Immature natural killer cell (primary cell): ENCODE data around the gene SF1. TPM values are rescaled to one million over a fixed set of nuclear protein-coding genes. Genes with fewer than 3 reads are reported as not detected.

Source experiments
- DNase-seq, 3 donors: peaks; one replicate each; pipeline ENCODE4 v3.0.0; 2022; ENCODE audit warnings: mixed read lengths in 1 of 3
- H3K27ac Mint-ChIP-seq, 6 donors: one replicate each; pipeline ENCODE4 v1.8.0; 2020; ENCODE audit warnings: mixed read lengths in 6 of 6, mild to moderate bottlenecking in 5 of 6, inconsistent platforms in 4 of 6, moderate library complexity in 3 of 6
- H3K27me3 Mint-ChIP-seq, 3 donors: one replicate each; pipeline ENCODE4 v1.8.0; 2020 to 2021; ENCODE audit warnings: low read depth in 3 of 3, mild to moderate bottlenecking in 3 of 3, mixed read lengths in 3 of 3, moderate library complexity in 3 of 3, inconsistent platforms in 1 of 3
- H3K36me3 Mint-ChIP-seq, 3 donors: one replicate each; pipeline ENCODE4 v1.8.0; 2020; ENCODE audit warnings: mixed read lengths in 3 of 3, inconsistent platforms in 2 of 3, mild to moderate bottlenecking in 2 of 3
- H3K4me1 Mint-ChIP-seq, 2 donors: one replicate each; pipeline ENCODE4 v1.8.0; 2020; ENCODE audit warnings: inconsistent platforms in 2 of 2, mild to moderate bottlenecking in 2 of 2, mixed read lengths in 2 of 2, moderate library complexity in 1 of 2
- H3K4me3 Mint-ChIP-seq, 5 donors: one replicate each; pipeline ENCODE4 v1.8.0; 2020; ENCODE audit warnings: mild to moderate bottlenecking in 5 of 5, mixed read lengths in 5 of 5, inconsistent platforms in 3 of 5, moderate library complexity in 3 of 5
- H3K9me3 Mint-ChIP-seq, 6 donors: one replicate each; pipeline ENCODE4 v1.8.0; 2020; ENCODE audit warnings: mild to moderate bottlenecking in 6 of 6, mixed read lengths in 6 of 6, inconsistent platforms in 4 of 6, moderate library complexity in 3 of 6
- polyA plus RNA-seq, 3 donors: library from polyadenylated mRNA; unstranded; fragments of 300-500 nt; fragmentation: Illumina TruSeq; gene quantifications; one replicate each; pipeline ENCODE4 v1.2.3, GENCODE V29; 2021

Gene SF1
- polyA plus RNA-seq, 3 donors from 2014 or later, result 51.1 to 142 (median 56.3) TPM

DNA sequence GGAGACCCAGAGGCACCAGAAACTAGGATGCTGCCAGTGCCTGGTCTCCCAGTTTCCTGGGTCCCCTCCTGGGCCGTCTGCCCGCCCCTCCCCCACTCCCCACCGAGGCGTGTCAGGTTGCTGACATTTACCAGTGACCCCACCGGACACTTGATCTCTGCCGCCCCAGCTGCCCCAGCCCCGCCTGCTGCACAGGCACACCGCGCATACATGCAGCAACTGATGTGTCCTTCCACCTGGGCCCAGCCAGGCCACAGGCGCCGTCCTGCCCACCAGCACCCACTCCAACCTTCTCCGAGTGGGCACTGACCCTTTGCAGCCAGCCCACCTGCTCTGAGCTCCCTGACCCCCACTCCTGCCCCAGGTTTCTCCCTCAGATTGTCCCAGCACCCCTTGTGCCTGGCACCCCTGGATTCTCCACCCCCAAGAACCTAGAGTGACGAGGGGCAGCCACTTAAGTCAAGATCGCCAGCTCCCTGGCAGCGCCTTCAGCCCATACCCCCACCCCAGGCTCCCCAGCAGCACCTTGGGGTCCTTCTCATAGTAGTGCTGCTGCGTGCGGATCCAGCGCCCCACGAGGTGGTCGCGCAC lies 19.1 kb downstream of the SF1 start:
- Mint-ChIP-seq H3K9me3 (no peaks in the 10 kb centered on the region), H3K36me3 (peaks cover 3 to 7% (median 7%) of the 10 kb centered on the region in 3 donors), H3K27ac (peak overlapping the region; percentile 56 to 94 (median 90)), H3K4me1 (peaks cover 65 to 67% of the 10 kb centered on the region in 2 donors), H3K27me3 (peaks cover 9 to 22% (median 16%) of the 10 kb centered on the region in 3 donors), H3K4me3 (peak overlapping the region in 3 of 5 donors; percentile 21 to 84 (median 82))
- DNase-seq, result no peak

DNA sequence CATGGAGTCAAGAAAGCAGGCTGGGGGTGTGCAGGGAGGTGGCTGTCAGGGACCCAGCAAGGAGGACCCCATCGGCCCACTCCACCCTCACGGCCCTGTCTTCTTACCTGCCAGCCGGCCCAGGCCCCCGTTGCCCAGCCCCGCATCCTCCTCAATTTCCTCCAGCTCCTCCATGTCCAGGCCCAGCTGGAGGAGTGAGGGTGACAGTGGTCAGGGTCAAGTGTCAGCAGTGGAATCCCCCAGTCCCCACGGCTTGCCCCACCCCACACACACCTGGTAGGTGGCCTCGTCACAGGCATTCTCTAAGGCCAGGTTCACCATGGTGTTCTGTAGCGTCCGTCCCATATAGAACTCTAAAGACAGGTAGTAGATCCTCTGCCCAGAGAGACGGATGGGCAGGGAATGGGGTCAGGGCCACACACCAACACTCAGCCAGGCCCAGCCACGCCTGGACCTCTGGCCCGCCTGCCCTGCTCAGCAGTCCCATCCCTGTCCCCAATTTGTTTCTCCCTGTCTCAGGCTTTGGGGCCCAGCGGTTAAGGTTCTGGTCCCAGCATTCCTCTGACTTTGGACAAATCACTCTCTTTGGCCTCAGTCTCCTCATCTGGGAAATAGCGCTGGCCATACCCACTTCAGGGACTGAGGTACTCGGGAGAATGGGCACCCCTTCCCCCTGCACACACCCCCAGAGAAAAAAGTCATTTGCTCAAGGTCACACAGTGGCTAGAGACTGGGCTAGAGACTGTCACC lies 19.8 kb downstream of the SF1 start:
- Mint-ChIP-seq H3K27me3 (peaks cover 9 to 19% (median 15%) of the 10 kb centered on the region in 3 donors), H3K9me3 (no peaks in the 10 kb centered on the region), H3K4me1 (peaks cover 58 to 60% of the 10 kb centered on the region in 2 donors), H3K36me3 (peaks cover 3 to 7% (median 7%) of the 10 kb centered on the region in 3 donors), H3K27ac (peak overlapping the region in 5 of 6 donors; percentile 45 to 94 (median 64)), H3K4me3 (peak overlapping the region in 1 of 5 donors; percentile 21)
- DNase-seq, result no peak

DNA sequence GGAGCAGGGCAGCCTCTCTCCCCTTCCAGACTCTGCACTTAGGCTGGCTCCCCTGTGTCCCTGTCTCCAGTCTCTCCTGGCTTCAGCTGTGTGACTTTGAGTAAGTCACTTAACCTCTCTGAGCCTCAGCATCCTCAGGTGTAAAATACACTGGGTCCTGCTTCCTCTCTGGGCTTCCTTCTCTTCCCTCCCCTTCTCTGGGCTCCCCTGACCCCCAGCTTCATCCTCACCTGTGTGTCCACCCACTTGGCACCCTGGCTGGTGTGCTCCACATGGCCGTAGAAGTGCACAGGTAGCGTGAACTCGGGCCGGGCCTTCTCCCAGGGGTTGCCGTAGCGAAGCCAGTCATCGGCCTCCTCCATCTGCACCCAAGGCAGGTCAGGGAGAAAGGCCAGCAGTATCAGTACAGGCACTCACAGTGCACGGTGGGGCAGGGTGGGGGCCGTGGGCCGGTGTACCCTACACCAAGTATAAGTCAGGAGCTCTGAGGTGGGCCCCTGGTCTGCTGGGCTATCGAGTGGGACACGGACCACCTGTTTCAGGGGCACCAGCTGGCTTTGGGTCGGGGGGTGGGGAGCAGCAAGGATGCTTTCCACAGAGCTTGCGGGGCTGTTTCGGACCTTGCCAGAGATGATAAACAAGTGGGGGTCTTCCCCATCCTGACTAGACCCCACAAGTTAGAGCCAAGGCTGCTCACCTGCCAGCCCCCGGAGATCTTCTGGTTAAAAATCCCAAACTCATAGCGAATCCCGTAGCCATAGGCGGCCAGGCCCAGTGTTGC lies 20.6 kb downstream of the SF1 start:
- H3K36me3 Mint-ChIP-seq, result peaks cover 3 to 7% (median 7%) of the 10 kb centered on the region in 3 donors
- peaks cover 10 to 18% (median 12%) of the 10 kb centered on the region in 3 donors for H3K27me3 Mint-ChIP-seq
- H3K27ac Mint-ChIP-seq, result peak overlapping the region in 3 of 6 donors; percentile 35 to 65 (median 62)
- H3K9me3 Mint-ChIP-seq, result no peaks in the 10 kb centered on the region
- peaks cover 50 to 58% of the 10 kb centered on the region in 2 donors for H3K4me1 Mint-ChIP-seq
- H3K4me3 Mint-ChIP-seq, result no peak overlapping the region
- no peak for DNase-seq

DNA sequence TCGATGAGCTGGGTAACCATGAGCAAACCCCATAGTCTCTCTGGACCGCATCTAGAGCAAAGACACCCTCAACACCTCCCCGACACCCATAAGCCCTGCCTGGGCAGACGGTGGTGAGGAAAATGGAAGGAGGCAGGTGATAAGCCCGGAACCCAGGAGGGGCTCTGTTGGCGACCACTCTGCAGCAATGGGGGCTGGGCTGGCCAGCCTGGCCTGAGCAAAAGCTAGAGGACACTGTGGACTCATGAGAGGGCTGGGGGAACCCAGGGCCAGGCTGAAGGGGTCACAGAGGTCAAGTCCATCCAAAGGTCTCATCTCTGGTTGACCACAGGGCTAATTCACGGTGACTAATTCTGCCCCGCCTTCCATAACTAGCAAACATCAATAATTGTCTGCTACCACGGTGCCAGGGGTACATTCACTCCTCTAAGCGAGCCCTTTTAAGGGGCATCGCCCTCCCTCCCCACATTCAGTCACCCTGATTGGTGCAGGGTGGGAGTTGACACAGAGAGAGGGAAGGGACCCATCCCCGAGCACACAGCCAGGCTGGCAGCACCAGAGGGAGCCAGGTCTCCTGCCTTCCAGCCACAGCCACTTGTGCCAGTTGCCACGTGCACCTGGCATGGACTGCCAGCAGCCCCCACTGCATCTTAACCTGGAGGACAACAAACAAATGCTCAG lies 22.5 kb downstream of the SF1 start:
- Mint-ChIP-seq H3K36me3 (peaks cover 4 to 12% (median 8%) of the 10 kb centered on the region in 3 donors), H3K4me1 (peaks cover 46 to 52% of the 10 kb centered on the region in 2 donors), H3K9me3 (no peaks in the 10 kb centered on the region), H3K27me3 (peaks cover 1 to 5% (median 2%) of the 10 kb centered on the region in 3 donors), H3K27ac (no peak overlapping the region), H3K4me3 (no peak overlapping the region)
- DNase-seq, result no peak

DNA sequence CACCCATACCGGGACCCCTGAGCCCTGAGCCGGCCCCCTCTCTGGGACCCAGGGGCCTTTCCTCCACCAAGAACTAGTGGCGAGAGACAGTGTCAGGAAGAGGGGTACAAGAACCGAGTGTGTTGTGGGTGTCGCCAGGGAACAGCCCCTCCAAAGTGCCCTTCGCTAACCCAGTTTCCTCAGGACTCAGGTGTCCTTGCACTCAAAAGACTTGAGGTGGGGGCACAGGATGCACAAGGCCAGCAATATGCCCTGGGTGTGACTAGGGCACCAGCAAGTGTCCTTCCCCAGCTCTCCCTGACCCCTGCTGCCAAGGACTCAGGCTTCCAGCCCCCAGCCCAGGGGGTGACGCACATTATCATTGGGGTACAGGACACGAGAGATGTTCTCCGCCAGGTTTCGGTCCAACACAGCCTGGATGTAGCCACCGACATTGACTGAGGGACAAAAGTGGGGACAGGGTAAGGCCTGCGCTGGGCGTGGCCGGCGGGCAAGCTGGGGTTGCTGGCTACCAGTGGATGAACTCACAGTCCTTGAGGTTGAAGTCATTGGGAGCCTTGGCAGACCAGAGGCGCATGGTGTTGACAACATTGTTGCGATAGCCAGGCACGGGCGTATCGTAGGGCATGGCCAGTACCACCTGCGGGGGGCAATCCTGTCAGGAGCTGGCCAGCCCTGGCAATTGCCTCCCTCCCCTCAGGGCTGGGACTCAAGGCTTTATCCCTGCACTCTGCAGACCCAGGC lies 23.3 kb downstream of the SF1 start:
- Mint-ChIP-seq H3K9me3 (no peaks in the 10 kb centered on the region), H3K4me3 (no peak overlapping the region), H3K4me1 (peaks cover 46 to 51% of the 10 kb centered on the region in 2 donors), H3K27me3 (peaks cover 0 to 2% (median 2%) of the 10 kb centered on the region in 3 donors), H3K27ac (no peak overlapping the region), H3K36me3 (peaks cover 4 to 19% (median 15%) of the 10 kb centered on the region in 3 donors)
- no peak for DNase-seq

DNA sequence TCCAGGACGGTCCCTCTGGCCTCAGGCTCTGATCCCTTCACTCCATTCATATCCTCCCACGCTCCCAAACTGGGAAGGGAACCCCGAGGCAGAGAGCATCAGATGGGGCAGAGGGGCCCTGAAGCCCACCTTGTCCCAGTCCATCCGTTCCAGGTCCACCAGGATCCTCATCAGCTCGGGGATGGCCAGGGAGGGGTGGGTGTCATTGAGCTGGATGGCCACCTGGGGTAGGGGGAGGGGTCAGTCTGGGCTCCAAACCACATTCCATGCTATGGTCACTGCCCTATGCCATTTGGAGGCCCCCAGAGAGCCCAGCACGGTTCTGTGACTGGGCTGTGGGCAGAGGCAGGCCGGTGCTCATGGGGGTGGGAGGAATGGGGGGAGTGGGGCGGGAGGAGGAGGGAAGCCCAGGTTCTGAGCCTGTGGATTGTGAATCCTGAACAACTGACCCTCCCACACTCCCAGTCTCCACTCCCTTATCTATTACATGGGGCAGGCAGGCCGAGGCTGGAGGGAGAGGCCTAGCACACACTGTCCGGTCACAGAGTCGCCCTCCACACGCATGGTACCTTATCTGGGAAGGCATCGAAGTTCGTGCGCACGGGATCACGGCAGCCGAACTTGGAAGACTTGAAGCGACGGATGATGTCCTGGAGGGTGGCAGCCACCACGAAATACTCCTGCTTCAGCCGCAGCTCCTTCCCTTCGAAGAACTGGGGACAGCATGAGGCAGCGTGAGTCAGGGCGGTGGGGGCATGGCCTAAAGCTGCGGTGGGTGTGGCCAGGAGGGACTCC lies 24.0 kb downstream of the SF1 start:
- Mint-ChIP-seq H3K4me1 (peaks cover 42 to 46% of the 10 kb centered on the region in 2 donors), H3K27me3 (peaks cover 0 to 4% (median 2%) of the 10 kb centered on the region in 3 donors), H3K27ac (no peak overlapping the region), H3K9me3 (no peaks in the 10 kb centered on the region), H3K36me3 (peaks cover 4 to 20% (median 15%) of the 10 kb centered on the region in 3 donors), H3K4me3 (no peak overlapping the region)
- no peak for DNase-seq

DNA sequence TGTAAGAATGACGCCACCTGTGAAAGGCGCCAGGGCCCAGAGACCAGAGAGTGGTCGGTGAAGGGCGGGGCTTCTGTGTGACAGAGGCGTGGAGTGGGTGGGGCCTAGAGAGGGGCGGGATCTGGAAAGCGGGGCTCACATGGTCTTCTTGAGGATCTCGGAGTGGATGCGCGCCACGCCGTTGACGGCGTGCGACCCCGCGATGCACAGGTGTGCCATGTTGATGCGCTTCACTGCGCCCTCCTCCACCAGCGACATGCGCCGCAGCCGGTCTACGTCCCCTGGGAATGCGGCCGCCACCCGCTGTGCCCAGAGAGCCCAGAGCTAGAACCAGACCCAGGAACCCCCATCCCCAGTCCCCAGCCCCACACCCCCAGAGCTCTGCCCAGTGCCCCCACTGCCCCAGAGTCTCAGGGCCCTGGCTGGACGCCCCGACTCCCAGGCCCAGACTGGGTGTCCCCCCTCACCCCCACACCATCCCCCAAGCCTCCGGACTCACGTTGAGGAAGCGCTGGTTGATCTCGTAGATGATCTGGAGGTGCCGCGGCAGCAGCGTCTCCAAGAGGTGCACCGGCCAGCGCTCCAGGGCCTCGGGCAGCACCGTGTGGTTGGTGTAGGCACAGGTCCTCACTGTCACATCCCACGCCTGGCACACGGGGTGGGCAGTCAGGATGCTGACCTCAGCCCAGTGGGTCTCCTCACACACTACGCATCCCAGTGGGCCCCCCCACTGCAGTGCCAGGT lies 24.8 kb downstream of the SF1 start:
- Mint-ChIP-seq H3K27me3 (peaks cover 0 to 4% (median 2%) of the 10 kb centered on the region in 3 donors), H3K4me1 (peaks cover 34 to 38% of the 10 kb centered on the region in 2 donors), H3K36me3 (peaks cover 4 to 20% (median 15%) of the 10 kb centered on the region in 3 donors), H3K9me3 (no peaks in the 10 kb centered on the region), H3K4me3 (no peak overlapping the region), H3K27ac (no peak overlapping the region)
- DNase-seq, result no peak

DNA sequence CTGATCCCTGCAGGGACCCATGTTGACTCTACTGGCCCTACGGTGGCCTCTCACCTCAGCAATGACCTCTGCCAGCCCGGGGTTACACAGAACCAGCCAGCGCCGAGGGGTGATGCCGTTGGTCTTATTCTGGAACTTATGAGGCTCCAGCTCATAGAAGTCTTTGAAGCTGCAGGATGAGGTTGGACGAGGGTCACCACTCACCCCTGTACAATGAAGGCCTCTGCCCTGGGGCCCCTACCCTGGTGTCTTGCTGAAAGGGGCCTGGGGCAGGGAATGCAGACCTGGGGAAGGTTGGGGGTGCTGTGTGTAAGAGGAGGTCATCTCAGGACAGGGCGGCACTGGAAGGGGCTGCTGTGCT lies 25.3 kb downstream of the SF1 start:
- peak overlapping the region in 1 of 6 donors; percentile 26 for H3K27ac Mint-ChIP-seq
- H3K36me3 Mint-ChIP-seq, result peaks cover 4 to 22% (median 15%) of the 10 kb centered on the region in 3 donors
- H3K4me3 Mint-ChIP-seq, result no peak overlapping the region
- H3K4me1 Mint-ChIP-seq, result peaks cover 37% of the 10 kb centered on the region in 2 donors
- H3K27me3 Mint-ChIP-seq, result peaks cover 0 to 6% (median 3%) of the 10 kb centered on the region in 3 donors
- DNase-seq, result no peak
- H3K9me3 Mint-ChIP-seq, result no peaks in the 10 kb centered on the region

DNA sequence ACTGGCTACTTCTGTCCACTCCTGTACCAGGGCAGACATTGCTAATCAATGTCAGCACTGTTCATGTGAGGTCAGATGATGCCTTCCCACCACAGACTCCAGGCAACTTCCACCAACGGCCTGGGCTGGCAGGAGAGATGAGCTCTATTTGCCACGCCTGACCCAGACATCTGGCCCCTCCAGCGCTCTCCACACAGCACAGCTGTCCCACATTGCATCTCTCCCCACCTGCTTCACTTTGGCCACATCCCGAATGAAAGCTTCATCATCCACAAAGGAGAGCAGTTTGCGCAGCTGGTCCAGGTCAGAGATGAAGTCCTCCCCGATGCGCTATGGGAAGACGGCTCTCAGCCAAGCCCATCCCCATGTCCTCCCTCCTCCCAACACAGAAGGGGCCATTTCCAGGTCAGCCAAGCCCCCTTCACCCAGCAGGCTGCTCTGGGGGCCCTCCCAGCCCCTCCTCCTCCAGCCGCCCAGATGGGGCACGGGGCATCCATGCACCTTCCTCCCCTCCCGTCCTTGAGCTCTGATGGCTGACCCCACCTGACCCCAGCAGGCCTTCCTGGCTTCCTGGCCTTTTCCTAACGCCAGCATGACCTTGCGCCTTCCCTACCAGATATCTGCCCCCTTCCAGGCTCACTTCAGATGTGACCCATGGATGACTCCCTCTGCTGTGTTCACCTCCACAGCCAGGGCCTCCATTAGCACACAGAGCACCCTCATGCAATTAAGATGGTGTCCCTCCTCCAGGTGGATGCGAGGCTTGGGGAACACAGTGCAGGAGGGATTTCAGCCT lies 26.0 kb downstream of the SF1 start:
- peak overlapping the region in 1 of 6 donors; percentile 16 for H3K27ac Mint-ChIP-seq
- peaks cover 35 to 40% of the 10 kb centered on the region in 2 donors for H3K4me1 Mint-ChIP-seq
- H3K27me3 Mint-ChIP-seq, result peaks cover 0 to 6% (median 4%) of the 10 kb centered on the region in 3 donors
- no peak overlapping the region for H3K4me3 Mint-ChIP-seq
- peaks cover 4 to 23% (median 15%) of the 10 kb centered on the region in 3 donors for H3K36me3 Mint-ChIP-seq
- DNase-seq, result no peak
- H3K9me3 Mint-ChIP-seq, result no peaks in the 10 kb centered on the region

DNA sequence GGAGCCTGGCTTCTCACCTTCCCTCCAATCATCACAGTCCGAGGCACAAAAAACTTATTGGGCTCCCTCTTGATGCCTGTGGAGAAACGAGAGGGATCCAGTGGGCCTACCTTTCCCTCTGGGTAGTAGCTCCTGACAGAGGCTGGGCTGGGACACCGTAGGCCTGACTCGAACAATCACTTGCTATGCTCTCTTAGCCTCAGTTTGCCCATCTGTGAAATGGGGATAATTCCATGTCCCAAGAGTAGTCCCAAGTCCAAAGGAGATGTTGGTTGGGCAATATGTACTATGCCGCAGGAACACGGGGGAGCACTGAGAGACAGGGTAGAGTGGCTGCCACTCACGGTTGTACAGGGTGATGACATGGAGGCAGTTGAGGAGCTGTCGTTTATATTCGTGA lies 26.8 kb downstream of the SF1 start:
- no peaks in the 10 kb centered on the region for H3K9me3 Mint-ChIP-seq
- H3K4me3 Mint-ChIP-seq, result no peak overlapping the region

DNA sequence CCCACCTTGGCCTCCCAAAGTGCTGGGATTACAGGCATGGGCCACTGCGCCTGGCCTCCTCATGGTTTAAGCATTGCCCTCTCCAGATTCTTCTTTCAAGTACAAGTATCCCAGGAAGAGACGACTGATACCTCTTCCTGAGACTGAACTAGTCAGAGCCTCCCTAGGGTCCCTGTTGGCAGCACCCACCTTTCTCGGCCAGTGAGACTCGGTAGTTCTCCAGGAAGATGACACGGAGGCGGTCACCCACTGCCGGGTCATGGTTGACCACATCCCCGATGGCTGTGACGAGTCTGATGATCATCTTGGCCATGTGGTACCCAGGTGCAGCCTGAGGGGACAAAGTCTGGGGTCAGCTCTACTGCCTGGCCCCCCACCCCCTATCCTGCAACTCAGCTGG lies 27.2 kb downstream of the SF1 start:
- peak overlapping the region in 1 of 6 donors; percentile 7 for H3K27ac Mint-ChIP-seq
- H3K27me3 Mint-ChIP-seq, result peaks cover 0 to 6% (median 4%) of the 10 kb centered on the region in 3 donors
- H3K36me3 Mint-ChIP-seq, result peaks cover 4 to 23% (median 15%) of the 10 kb centered on the region in 3 donors
- no peak overlapping the region for H3K4me3 Mint-ChIP-seq
- no peaks in the 10 kb centered on the region for H3K9me3 Mint-ChIP-seq
- DNase-seq, result no peak
- peaks cover 42 to 48% of the 10 kb centered on the region in 2 donors for H3K4me1 Mint-ChIP-seq

More for the DNA sequence above, 26.8 kb downstream of the SF1 start:
- Mint-ChIP-seq H3K27me3 (peaks cover 0 to 6% (median 4%) of the 10 kb centered on the region in 3 donors), H3K27ac (peak overlapping the region in 2 of 6 donors; percentile 40 to 41), H3K36me3 (peaks cover 4 to 23% (median 15%) of the 10 kb centered on the region in 3 donors), H3K4me1 (peaks cover 37 to 44% of the 10 kb centered on the region in 2 donors)
- DNase-seq, result no peak
